ENCODE results near the gene GALNT15.

GALNT15 gene

GRCh38 chr3:16231983-16232382 lies 57.5 kb downstream of the GALNT15 start:
- no peak for DNase-seq (ENCODE audit: low read depth)

DNA sequence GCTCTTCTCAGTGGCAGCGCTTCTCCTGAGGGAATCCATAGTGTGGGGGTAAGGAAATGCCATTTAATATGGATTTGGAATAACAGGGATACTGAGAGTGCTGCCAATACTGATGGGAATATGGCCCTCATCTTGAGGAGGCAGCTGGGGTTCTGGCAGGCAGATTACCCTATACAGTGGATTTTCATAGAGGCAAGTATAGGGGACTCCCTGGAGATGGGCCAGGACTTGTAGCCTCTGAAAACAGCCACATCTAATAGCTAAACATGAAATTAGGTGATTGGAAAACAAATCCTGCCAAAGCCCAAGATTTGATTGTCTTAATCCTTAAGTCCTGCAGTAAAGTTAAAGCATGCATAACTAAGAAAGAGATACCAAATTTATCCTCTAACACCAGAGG lies 59.3 kb downstream of the GALNT15 start:
- no peak for DNase-seq (ENCODE audit: low read depth)

DNA sequence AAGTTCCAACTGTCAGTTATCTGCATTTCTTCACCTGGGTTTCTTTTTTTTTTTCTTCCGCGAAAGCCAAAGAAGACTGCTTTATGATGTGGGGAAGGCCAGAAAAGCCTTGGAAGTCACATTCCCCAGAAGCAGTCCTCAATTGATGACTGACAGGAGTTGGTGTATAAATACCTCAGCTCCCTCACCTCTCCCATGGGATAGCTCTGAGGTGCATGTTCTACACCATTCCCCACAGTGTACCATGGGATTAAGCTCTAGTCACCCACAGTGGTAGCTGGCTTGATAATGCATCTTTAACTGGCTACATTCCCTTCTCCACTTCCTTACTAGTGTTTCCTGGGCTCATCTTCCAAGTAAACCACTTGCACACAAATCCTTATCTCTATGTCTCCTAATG lies 59.8 kb downstream of the GALNT15 start:
- no peak for DNase-seq (ENCODE audit: low read depth)

GRCh38 chr3:16236030-16236639 lies 61.7 kb downstream of the GALNT15 start:
- DNase-seq (ENCODE audit: low read depth), result no peak

- no peak for DNase-seq (ENCODE audit: low read depth)
Observed at GRCh38 chr3:16236856-16237393, 62.4 kb downstream of the GALNT15 start.

DNA sequence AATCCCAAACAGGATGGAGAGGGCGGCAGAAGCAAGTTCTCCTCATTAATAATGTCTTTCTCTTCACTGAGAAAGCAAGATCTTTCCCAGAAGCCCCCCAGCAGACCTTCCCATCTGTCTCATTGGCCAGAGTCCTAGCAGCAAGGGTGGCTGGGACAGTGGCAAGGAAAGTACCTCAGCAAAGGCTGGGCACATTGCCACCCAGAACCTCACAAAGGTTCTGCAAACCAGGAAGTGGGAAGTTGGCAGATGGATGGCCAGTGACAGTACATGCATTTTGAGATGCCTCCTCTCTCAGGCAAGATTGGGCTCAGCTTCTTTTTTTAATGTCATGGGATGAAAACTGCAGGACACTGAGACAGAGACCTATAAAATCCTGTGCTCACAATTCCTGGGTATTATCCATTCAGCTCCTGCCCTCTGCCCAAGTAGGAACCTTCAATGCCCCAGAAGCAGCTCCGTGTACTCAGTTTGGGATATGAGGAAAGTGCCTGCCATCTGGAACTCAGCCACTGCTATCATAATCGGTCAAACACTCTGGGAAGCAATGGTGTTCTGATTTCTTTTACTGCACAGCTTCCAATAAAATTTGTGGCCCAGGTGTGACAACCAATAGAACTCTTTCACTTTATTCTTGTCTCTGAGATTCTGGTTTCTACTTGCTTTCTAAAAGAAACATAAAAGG lies 64.7 kb downstream of the GALNT15 start:
- DNase-seq (ENCODE audit: low read depth), result no peak

DNA sequence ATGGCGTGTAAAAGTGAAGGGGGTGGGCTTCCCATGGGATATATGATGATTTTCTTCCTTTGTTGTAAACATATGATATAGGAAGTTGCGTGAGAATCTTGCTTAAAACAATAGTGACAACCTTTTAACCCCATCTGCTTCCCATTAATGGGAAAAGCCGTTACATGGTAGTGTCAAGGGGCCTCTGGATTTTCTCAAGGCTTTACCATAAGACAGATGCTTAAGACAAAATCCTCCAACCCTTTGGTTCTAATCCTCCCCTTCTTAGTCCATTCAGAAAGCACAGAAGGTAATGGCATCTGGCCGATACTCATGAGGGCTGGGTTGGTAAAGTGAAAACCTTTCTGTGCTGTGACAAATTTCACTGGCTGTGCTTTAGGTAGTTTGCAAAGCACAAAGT lies 65.3 kb downstream of the GALNT15 start:
- no peak for DNase-seq (ENCODE audit: low read depth)

DNA sequence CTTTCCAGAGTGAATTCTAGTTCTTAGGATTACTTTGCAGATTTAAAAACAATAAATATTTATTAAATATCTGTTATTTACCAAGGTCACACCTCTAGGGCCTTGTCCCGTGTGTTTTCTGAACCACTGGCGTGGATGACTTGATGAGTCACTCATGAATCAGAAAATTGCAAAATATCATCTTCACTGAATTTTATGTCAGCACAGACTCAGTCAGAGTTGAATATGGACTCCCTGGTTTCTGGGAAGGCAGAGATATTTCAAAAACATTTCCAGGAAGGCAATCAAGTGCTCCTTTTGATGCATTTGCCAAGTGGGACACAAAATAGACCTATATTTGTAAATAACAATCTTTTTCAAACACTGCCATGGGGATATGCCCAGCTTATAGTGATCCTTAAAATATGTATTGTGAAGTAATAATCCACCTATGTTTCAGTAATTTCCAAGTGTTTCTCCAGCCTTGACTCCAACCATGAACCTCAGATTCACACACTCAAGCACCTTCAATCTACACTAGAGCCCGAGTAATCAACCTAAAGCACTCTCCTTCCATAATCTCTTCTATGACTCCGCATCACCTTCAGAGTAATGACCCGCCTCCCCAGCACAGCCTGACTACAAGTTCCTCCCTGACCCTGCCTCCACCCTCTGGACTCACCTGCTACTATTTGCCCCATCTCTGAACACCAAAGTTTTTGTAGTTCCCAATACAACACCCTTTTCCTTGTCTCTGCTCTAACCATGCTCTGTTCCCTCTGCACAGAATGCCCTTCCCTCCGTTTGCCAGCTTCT lies 65.9 kb downstream of the GALNT15 start:
- no peak for DNase-seq (ENCODE audit: low read depth)

DNA sequence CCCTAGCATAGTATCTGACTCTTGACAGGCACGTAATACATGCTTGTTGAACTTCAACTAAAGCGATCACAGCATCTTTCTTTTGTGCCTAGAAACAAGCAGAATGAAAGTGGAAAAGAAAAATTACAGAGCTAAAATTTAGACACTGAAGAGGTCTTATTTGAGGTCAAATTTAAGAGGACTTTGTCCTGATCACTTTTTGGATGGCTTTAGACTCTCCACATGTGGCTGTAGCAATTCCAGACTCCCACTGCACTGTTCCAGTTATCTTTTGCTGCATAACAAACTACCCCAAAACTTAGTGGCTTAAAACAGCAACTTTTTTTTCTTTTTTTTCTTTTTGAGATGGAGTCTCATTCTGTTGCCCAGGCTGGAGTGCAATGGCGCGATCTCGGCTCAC lies 66.7 kb downstream of the GALNT15 start:
- no peak for DNase-seq (ENCODE audit: low read depth)

GRCh38 chr3:16242177-16242576 lies 67.7 kb downstream of the GALNT15 start:
- DNase-seq (ENCODE audit: low read depth), result no peak

- DNase-seq (ENCODE audit: low read depth), result no peak
Observed at GRCh38 chr3:16243706-16244490, 69.4 kb downstream of the GALNT15 start.

- DNase-seq (ENCODE audit: low read depth), result no peak
Observed at GRCh38 chr3:16245609-16246008, 71.1 kb downstream of the GALNT15 start.

DNA sequence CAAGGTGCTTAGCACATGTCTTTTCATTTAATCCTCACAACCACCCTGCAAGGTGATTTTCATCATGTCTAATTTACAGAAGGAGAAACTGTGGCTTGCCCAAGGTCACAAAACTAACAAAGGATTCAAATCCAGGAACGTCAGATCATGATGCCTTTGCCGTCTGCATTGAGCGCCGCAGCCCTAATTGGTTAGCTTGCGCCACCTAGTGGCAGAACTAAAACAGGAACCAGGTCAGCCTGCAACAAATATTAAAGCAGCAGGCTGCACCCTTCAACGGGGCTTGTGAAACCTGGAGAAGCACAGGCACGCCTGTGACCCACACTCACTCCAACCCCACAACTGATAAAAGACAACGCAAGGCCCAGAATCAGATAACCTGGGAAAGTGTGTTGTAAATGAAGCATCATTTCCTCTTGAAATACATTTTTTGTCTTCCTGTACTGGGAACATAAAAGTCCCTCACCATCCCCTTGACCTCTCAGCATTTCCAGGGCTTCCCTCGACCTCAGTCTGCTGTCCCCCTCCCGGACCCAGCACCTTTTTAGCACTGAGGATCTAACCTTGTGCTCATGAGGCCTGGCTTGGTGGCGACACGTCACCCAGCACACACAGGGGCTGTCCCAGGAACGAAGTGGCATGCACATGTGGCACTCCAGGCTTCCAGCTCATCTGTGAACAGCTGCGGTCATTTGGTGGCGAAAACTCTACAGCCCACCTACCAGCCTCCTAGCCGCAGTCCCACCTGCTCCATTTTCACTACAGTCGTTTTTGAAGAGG lies 73.0 kb downstream of the GALNT15 start:
- peak; percentile 58 for DNase-seq (ENCODE audit: low read depth)

GRCh38 chr3:16248556-16248955 lies 74.1 kb downstream of the GALNT15 start:
- DNase-seq (ENCODE audit: low read depth), result no peak

GRCh38 chr3:16249336-16249735 lies 74.9 kb downstream of the GALNT15 start:
- DNase-seq (ENCODE audit: low read depth), result no peak

DNA sequence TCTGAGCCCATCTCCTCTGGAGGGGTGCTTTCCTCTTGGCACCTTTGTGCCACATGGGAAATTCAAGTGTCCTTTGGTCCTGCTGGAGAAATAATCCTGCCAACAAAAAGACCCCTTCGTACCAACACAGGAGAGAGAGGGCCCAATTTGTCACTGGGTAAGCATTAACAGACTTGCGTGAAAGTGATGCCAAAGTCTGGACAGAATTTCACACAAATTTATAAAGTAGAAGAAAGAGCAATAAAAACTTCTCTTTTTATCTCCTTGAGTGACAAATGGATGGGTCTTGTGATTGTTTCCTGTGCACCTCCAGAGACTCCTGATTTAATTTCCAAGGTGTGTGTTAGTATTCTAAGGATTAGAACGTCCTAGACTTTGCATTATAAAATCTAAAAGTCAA lies 75.4 kb downstream of the GALNT15 start:
- no peak for DNase-seq (ENCODE audit: low read depth)

DNA sequence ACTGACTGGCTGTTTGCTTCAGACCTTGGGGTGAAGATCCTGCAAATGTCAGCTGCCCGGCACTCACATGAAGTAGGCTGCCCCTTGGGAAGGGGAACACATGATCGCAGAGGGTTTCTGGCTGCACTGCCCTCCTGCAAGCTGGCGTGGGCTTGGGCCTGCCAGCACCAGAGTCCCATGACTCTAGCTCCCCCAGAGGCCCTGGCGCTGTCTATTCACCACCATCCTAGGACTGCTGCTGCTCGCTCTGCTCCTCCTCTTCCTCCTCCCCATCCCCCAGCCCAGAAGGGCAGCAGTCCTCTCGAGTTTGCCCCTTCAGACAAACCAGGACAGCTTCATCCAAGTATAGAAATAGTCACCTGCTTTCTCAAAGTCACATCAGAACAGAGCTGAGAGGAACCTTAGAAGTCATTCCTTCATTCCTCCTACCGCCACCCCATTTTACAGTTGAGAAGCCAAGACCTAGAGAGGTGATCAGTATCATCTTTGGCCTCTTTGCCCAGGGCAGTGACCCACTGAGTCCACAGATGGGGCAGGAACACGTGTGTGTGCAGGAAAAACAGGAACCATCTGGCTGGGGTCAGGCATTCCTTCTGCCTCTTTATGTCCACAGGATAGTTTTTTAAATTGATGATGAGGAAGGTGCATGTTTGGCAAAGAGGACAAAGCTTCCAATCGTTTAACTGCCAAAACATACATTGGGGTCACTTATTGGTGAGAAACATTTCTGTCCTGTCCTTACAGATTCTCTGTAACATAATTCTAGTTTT lies 77.0 kb downstream of the GALNT15 start:
- no peak for DNase-seq (ENCODE audit: low read depth)

GRCh38 chr3:16252243-16252978 lies 77.9 kb downstream of the GALNT15 start:
- DNase-seq (ENCODE audit: low read depth), result no peak

DNA sequence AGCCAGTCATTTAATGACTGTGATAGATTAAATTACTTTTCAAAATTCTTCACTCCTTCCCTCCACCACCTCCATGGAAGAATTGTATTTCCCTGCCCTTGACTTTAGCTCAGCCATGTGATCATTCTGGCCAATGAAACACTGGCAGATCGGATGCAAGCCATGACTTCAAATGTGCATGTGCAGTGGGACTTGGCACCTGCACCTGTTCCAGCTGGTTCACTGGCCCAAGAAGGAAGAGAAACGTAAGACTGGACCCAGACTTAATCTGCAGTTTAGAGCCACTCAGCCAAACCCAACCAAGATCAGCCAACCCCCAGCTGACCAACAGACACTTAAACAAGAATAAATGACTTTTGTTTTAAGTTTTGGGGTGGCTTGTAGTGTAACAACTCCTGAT lies 78.5 kb downstream of the GALNT15 start:
- DNase-seq (ENCODE audit: low read depth), result no peak

DNA sequence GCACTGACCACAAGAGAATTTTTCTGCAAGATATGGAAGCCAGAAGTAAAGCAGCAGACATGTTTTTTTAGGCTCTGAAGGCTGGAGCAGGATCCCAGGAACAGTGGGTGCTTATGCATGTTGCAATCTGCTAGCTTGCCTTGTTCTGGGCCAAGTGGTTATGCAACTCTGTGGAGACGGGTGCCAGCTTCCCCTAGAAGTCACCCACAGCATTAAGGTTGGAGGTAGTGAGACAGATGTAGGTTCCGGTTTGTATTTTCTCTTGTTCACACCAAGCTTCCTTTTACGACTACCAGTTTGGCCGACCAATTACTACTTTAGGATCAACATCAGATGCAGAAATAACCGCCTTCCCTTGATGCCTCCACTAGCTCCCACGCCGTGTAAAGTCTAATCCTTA lies 79.1 kb downstream of the GALNT15 start:
- no peak for DNase-seq (ENCODE audit: low read depth)
